DMS79 treated with DMSO at 0.1 percent for 48 hours (cell line): ENCODE results near the gene LIPG.
"Not testable (repeated sequence)": the region's sequence is repeated elsewhere in the genome, so short reads cannot be mapped to it uniquely, and the experiment has no call there.

ENCODE experiments used
- DNase-seq: peaks from one replicate; lab custom pipeline; 2025; lab: John Stamatoyannopoulos, UW

LIPG gene

GRCh38 chr18:49573835-49574234 lies 12.0 kb downstream of the LIPG start:
- DNase-seq = no peak

- not testable (repeated sequence) for DNase-seq
Observed at GRCh38 chr18:49579041-49579440, 17.2 kb downstream of the LIPG start.

GRCh38 chr18:49579583-49579982 lies 17.7 kb downstream of the LIPG start:
- DNase-seq = not testable (repeated sequence)

GRCh38 chr18:49580279-49580678 lies 18.4 kb downstream of the LIPG start:
- no peak for DNase-seq

GRCh38 chr18:49581371-49581770 lies 19.5 kb downstream of the LIPG start:
- no peak for DNase-seq

- DNase-seq = no peak
Observed at GRCh38 chr18:49582579-49582978, 20.7 kb downstream of the LIPG start.

GRCh38 chr18:49584394-49584793 lies 22.5 kb downstream of the LIPG start:
- no peak for DNase-seq

- not testable (repeated sequence) for DNase-seq
Observed at GRCh38 chr18:49584951-49585350, 23.1 kb downstream of the LIPG start.

- DNase-seq = no peak
Observed at GRCh38 chr18:49585781-49586663, 24.2 kb downstream of the LIPG start.

- DNase-seq = no peak
Observed at GRCh38 chr18:49588171-49588570, 26.3 kb downstream of the LIPG start.

GRCh38 chr18:49588971-49589370 lies 27.1 kb downstream of the LIPG start:
- DNase-seq = no peak

GRCh38 chr18:49590608-49591007 lies 28.8 kb downstream of the LIPG start:
- DNase-seq = no peak

GRCh38 chr18:49591271-49591670 lies 29.4 kb downstream of the LIPG start:
- DNase-seq = no peak

GRCh38 chr18:49591775-49592174 lies 29.9 kb downstream of the LIPG start:
- DNase-seq = no peak

GRCh38 chr18:49596687-49597086 lies 34.8 kb downstream of the LIPG start:
- DNase-seq = peak; percentile 27

- peak; percentile 61 for DNase-seq
Observed at GRCh38 chr18:49597157-49597931, 35.5 kb downstream of the LIPG start.

GRCh38 chr18:49601211-49601610 lies 39.4 kb downstream of the LIPG start:
- no peak for DNase-seq

- DNase-seq = no peak
Observed at GRCh38 chr18:49608366-49609255, 46.8 kb downstream of the LIPG start.

- DNase-seq = peak; percentile 19
Observed at GRCh38 chr18:49609256-49610021, 47.6 kb downstream of the LIPG start.

- DNase-seq = peak; percentile 81
Observed at GRCh38 chr18:49610022-49610445, 48.2 kb downstream of the LIPG start.

GRCh38 chr18:49611316-49611715 lies 49.5 kb downstream of the LIPG start:
- no peak for DNase-seq
